GM06990 (cell line): ENCODE results near the gene ATP11B.
"Not testable (repeated sequence)": the region's sequence is repeated elsewhere in the genome, so short reads cannot be mapped to it uniquely, and the experiment has no call there.

ENCODE experiments used
- DNase-seq: peaks from one replicate; pipeline ENCODE4 v3.0.0-alpha.2; 2011; ENCODE audit not compliant: insufficient read length; ENCODE audit errors: extremely low read depth
- H3K27me3 ChIP-seq: replicated peaks from 2 replicates; pipeline ENCODE4 v1.6.0; 2011; ENCODE audit warnings: low read length; ENCODE audit not compliant: control insufficient read depth, insufficient read depth
- H3K36me3 ChIP-seq: 2 replicates; pipeline ENCODE4 v1.5.1; 2011; ENCODE audit warnings: low read length; ENCODE audit not compliant: control insufficient read depth, insufficient read depth
- H3K4me3 ChIP-seq: replicated peaks from 2 replicates; pipeline ENCODE4 v1.5.1; 2011; ENCODE audit warnings: low read depth, mild to moderate bottlenecking, control low read depth, low read length
- TF ChIP-seq, protein P1 (sequence below): IDR thresholded peaks from 2 replicates; pipeline ENCODE4 v1.5.1; 2011; ENCODE audit warnings: low read length, control low read depth, mild to moderate bottlenecking, inconsistent platforms; ENCODE audit not compliant: insufficient read depth, poor library complexity, severe bottlenecking

Gene ATP11B

GRCh38 chr3:182848906-182849305 lies 55.6 kb downstream of the ATP11B start:
- no peak for DNase-seq
- peaks cover 4% of the 10 kb centered on the region for H3K36me3 ChIP-seq
- no peak overlapping the region for H3K4me3 ChIP-seq
- H3K27me3 ChIP-seq, result no peaks in the 10 kb centered on the region
- TF ChIP-seq, protein P1, sequence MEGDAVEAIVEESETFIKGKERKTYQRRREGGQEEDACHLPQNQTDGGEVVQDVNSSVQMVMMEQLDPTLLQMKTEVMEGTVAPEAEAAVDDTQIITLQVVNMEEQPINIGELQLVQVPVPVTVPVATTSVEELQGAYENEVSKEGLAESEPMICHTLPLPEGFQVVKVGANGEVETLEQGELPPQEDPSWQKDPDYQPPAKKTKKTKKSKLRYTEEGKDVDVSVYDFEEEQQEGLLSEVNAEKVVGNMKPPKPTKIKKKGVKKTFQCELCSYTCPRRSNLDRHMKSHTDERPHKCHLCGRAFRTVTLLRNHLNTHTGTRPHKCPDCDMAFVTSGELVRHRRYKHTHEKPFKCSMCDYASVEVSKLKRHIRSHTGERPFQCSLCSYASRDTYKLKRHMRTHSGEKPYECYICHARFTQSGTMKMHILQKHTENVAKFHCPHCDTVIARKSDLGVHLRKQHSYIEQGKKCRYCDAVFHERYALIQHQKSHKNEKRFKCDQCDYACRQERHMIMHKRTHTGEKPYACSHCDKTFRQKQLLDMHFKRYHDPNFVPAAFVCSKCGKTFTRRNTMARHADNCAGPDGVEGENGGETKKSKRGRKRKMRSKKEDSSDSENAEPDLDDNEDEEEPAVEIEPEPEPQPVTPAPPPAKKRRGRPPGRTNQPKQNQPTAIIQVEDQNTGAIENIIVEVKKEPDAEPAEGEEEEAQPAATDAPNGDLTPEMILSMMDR, result no peak

DNA sequence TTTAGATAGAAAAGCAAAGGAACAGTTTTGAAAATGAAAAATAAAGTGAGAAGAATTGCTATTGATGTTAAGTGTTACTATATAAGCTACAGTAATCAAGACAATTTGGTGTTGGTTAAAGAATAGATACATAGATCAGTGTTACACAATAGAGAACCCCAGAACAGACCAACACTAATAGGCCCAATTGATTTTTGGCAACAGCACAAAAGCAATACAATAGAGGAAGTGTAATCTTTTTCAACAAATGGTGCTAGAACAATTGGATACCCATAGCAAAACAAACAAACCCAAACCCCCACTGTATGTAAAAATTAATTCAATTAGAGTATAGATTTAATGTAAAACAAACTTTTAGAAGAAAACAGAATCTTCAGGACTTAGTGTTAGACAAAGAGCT lies 61.8 kb downstream of the ATP11B start:
- DNase-seq, result no peak
- no peak overlapping the region for H3K4me3 ChIP-seq
- TF ChIP-seq, protein P1, result no peak
- H3K27me3 ChIP-seq, result no peaks in the 10 kb centered on the region
- H3K36me3 ChIP-seq, result no peaks in the 10 kb centered on the region; the same call in 1 of the 2 replicates

- Histone ChIP-seq H3K4me3 (no peak overlapping the region), H3K27me3 (no peaks in the 10 kb centered on the region), H3K36me3 (no peaks in the 10 kb centered on the region; the same call in none of the 2 replicates)
- TF ChIP-seq, protein P1, result no peak
- DNase-seq, result no peak
These were observed 68.0 kb downstream of the ATP11B start for GRCh38 chr3:182861348-182861747.

DNA sequence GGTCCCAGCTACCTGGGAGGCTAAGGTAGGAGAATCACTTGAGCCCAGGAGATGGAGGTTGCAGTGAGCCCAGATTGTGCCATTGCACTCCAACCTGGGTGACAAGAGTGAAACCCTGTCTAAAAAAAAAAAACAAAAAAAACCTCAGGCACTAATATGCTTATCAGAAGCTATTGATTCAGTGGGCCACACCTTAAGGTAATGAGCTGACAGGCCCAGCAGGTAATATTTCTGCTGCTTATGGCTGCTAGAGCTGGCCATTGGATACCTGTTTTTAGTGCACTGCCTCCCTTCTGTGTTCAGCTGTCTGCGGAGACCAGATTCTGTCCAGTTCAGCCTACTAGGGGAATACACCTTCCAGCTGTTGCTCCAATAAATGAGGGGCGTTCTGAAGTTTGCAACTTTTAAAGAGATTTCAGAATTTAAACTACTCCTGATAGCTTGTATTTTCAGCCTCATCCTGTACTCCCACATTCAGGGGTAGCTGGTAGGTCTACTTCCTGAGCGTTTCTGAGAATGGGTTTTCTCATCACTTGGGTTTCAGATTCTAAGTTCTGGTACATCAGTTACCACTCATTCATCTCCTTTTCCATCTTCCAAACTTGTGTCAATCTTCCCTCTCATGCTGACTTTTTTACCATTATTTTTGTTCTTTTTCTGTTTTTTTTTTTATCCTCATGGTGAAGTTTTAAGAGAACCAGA lies 69.0 kb downstream of the ATP11B start:
- no peaks in the 10 kb centered on the region; the same call in none of the 2 replicates for H3K36me3 ChIP-seq
- no peak overlapping the region for H3K4me3 ChIP-seq
- DNase-seq, result no peak
- TF ChIP-seq, protein P1, result no peak
- H3K27me3 ChIP-seq, result no peaks in the 10 kb centered on the region

- no peaks in the 10 kb centered on the region for H3K27me3 ChIP-seq
- no peak overlapping the region for H3K4me3 ChIP-seq
- DNase-seq, result no peak
- TF ChIP-seq, protein P1, result no peak
- H3K36me3 ChIP-seq, result peaks cover 6% of the 10 kb centered on the region
These were observed 75.8 kb downstream of the ATP11B start for GRCh38 chr3:182869059-182869458.

GRCh38 chr3:182870917-182871316 lies 77.6 kb downstream of the ATP11B start:
- H3K4me3 ChIP-seq, H3K27me3 ChIP-seq, H3K36me3 ChIP-seq, DNase-seq: not testable (repeated sequence)
